ENCODE results near the gene STXBP1.

STXBP1 gene

DNA sequence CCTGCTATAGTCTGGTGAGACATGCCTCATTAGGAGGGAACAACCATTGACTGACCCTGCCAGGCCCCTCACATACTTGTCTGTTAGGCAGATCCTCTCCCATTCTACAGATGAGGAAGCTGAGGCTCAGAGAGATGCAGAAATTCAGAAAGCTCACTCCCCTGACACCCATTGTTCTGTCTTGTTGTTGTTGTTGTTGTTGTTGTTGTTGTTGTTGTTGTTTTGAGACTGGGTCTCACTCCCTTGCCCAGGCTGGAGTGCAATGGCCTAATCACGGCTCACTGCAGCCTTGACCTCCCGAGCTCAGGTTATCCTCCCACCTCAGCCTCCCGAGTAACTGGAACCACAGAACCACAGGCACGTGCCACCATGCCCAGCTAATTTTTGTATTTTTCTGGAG, 81.6 kb downstream of the STXBP1 start:
- DNase-seq (ENCODE audit: low spot score): no peak

DNA sequence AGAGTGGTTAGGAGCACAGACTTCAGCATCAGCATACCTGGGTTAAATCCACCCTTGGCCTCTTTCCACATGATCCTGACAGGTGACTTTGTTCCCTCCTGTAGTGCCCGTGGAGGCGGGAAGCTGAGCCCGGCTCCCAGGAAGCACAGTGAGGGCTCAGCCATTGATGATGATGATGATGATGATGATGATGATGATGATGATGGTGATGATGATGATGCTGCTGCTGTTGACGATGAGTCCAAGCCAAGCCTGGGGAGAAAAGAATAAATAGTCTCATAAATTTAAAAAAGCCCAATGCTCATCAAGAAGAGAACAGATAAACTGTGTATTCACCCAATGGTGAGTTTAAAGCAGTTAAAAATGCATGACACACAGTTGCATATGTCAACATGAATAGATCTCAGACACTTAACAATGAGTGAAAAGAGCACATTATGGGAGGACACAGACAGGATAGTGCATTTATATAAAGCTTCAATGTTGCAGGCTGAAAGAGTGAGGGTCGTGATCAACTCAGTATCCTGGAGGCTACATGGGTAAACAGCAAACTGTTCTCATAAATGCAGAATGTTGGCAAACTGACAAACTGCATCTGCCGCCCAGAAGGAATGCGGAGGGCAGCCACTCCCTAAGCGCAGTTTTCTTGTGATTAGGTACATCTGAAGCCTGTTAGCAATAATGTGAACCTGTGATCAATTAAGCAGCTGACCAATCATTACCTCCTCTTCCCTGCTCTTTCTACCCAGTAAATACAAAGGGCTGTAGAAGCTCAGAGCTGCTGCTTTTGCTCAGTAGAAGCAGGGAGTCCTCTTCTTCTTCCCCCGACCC, 83.0 kb downstream of the STXBP1 start:
- no peak for DNase-seq (ENCODE audit: low spot score)

DNA sequence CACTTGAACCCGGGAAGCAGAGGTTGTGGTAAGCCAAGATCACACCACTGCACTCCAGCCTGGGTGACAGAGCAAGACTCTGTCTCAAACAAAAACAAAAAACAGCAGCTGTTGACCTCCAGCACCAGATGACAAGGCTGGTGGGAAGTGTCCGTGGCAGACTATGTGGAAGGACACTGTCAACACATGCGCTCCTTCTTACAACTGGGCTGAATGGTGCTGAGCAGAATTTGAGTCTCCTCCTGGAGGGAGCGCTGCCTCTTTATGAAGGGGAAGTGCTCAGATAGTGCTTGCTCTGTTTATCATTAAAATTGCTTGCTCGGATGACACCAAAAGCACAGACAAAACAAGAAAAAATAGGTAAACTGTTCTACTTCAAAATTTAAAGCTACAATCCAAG, 85.5 kb downstream of the STXBP1 start:
- no peak for DNase-seq (ENCODE audit: low spot score)

DNA sequence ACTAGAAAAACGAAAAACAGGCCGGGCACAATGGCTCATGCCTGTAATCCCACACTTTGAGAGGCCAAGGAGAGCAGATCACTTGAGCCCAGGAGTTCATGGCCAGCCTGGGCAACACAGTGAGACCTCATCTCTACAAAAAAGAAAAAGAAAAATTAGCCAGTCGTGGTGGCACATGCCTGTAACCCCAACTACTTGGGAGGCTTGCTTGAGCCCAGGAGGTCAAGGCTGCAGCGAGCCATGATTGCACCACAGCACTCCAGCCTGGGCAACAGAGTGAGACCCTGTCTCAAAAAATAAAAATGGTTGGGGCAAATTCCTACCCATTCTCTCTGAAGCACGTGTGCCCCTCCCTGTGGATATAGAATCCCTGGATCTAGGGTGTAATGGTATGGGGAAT, 86.3 kb downstream of the STXBP1 start:
- DNase-seq (ENCODE audit: low spot score): no peak

DNA sequence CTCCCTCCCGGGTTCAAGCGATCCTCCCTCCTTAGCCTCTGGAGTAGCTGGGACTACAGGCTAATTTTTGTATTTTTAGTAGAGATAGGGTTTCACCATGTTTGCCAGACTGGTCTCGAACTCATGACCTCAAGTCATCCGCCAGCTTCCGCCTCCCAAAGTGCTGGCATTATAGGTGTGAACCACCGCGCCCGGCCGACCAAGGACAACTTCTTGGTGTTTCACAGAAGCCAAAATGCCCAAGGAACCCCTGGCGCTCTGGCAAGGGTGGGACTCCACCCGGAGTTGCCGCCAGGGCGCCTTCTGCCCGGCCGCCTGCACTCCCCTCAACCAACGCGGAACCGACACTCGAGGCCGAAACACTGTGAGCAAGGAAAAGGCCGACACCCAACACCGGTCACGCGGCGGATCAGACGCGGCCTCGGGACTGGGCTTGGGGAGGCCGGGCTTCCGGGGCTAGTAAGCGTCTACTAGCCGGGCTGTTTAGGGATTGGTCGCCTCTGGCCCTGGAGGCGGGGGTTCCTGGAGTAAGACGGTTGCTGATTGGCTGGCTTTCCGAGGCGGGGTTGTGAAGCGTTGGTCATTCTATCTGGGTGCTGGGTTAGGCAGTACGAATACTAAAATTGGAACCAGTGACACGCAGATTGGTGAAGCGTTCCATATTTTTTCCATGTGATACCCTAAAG, 87.1 kb downstream of the STXBP1 start:
- peak; percentile 95 for DNase-seq (ENCODE audit: low spot score)

DNA sequence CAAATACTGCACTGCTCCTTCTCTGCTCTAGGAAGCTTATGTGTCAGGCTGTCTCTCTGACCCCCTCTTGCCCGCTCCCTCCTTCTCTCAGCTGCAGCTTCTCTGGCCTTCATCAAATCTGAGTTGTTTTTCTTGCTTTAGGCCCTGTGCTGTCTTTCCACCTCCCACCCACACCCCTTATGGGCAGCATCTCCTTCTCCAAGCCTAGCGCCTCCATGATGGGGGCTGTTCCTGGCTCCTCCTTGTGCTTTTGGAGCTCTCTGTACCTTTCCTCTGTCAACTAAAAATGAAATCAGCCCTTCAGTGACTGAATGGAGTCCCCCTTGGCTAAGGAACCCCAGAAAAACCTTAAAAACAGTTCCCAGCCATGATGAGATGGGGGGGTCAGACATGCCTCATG, 88.1 kb downstream of the STXBP1 start:
- DNase-seq (ENCODE audit: low spot score): no peak

DNA sequence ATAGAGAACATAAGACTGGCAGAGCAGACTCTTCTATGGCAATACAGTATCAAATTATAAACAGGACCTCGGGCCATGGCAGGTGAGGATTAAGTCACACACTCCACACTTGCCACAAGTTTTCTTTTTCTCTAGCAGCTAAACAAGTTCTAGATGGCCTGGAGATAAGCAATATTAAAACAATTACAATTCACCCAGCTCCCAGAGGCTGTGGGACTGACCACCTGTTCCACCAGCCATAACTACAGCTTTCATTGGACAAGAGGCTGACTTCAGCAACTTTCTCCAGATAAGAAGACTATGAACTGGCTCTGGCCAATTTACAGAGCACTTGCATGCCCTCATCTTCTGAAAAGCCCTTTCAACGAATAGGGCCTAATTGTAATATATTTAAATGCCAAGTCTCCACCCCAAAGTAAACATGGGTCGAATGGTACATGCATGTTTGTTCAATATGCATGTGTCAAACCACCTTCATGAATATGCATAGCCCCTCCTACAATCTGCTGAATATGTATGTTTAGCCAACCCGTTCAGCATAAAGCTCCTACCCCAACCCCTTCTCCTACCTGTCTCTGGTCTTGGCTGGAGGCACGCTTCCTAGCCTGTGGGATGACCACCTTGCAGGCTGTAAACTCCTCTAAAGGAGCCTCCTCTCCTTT, 88.6 kb downstream of the STXBP1 start:
- no peak for DNase-seq (ENCODE audit: low spot score)

DNA sequence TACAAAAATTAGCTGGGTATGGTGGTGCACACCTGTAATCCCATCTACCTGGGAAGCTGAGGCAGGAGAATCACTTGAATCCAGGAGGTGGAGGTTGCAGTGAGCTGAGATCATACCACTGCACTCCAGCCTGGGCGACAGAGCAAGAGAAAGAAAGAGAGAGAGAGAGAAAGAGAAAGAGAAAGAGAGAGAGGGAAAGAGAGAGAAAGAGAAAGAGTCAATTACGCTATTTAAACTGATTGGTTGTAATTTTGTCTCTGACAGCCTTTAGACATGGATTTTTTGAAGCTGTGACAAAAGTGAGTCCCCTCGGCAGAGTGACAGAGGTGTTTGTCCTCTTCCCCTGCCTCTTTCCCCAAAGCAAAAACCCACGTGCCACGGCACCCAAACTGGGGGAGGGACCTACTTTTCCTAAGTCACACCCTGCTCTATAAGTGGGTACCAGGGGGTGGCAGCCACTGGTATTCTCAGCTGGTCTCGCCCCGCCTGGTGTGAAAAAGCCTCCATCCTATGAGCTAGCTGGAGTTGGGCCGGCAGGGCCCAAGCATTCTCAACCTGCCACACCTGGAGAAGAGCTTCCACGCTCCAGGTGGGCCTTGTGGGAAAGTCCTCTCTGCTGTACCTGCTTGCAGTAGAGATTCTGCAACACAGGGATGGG, 91.3 kb downstream of the STXBP1 start:
- no peak for DNase-seq (ENCODE audit: low spot score)

DNA sequence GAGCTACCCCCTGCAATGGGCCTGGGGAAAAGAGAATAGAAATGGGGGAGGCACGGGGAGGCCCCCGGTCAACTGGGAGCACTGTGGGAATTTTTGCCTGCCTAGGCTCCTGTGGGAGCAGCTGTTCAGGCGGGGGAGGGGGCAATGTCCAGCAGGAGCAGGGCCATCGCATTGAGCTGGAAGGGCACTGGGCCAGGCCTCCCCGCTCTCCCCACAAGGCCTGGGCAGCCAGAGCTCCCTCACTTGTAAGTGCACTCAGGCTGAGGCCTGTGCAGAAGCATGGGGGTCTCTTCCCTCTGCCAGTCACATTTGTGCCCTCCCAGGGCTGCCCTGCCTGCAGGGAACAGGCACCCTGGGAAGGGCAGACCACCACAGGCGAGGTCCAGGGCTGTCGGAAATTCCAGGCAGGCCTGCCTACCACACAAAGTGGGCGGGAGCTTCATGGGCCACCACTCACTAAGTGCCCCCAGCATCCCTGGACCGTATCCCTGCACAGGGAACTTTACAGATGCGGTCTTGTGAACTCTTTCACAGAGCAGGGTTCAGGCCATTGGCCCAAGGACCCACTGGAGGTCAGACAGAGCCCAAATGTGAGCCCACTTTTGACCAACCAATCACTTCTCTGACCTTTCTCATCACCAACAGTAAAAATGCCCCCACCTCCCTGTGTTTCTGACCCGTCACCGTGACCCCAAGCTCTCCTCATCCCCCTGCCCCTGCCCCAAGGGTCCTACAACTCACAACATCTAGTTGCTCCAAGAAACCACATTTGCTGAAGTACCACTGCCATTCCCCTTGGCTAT, 93.7 kb downstream of the STXBP1 start:
- DNase-seq (ENCODE audit: low spot score): no peak

DNA sequence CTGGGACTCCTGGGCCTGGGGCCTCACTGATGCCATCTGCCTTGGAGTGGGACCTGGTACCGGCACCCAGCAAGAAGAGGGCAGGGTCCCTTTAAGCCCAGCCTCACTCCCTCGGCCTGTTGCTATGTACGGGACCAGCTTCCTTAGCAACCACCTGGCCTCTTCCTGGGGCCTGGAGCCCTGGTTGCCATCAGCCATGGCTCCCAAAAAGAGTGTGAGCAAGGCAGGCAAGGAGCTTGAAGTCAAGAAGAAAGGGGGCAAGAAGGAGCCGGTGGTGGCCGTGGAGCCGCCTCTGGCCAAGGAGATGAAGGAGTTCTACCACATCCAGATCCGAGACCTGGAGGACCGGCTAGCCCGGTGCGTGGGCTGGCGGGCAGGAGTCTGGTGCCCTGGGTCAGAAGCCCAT, 94.8 kb downstream of the STXBP1 start, which contains the start of gene CFAP157:
CFAP157 (plus strand) TSS at position 153 of the 406 bp plus-strand sequence; CDS start at position 197, 44 bp downstream.
- no peak for DNase-seq (ENCODE audit: low spot score)

DNA sequence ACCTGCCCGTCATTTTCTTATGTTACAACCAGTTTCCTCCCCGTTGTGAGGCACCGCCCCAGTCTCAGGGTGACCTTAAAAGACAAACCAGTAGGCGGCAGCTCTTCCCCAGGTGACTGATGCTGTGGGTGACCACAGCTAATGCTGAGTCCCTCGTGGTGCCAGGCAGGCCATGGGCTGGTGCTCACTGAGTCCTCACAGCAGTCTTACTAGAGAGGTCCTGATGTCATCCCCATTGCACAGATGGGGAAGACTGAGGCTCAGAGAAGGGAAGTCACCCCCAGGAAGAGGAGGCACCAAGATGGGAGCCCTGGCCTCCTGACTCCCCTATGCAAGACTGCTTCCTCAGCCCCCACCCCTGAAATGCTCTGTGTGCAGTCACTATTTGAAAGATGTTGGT, 95.7 kb downstream of the STXBP1 start:
- no peak for DNase-seq (ENCODE audit: low spot score)

DNA sequence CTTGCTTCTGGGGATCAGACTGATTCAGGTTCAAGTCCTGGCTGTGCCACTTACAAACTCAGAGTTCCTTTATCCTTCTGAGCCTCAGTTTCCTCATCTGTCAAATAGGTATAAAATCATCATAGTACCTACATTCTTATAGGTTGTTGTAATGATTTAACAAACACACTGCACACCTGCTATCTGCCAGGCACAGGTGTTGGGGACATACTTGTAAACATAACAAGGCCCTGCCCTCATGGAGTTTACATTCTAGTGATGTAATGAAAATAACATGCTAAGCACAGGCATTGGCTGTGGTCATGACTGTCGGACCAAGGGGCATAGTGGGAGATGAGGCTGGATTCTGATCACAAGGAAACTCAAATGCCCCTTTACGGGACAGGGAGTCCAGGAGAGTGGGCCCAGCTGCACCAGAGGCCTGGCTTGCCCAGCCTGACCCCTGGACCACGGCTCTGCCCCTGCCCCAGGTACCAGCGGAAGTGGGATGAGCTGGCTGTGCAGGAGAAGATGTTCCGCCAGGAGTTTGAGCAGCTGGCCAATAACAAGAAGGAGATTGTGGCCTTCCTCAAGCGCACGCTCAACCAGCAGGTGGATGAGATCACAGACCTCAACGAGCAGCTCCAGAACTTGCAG, 97.0 kb downstream of the STXBP1 start:
- no peak for DNase-seq (ENCODE audit: low spot score)

DNA sequence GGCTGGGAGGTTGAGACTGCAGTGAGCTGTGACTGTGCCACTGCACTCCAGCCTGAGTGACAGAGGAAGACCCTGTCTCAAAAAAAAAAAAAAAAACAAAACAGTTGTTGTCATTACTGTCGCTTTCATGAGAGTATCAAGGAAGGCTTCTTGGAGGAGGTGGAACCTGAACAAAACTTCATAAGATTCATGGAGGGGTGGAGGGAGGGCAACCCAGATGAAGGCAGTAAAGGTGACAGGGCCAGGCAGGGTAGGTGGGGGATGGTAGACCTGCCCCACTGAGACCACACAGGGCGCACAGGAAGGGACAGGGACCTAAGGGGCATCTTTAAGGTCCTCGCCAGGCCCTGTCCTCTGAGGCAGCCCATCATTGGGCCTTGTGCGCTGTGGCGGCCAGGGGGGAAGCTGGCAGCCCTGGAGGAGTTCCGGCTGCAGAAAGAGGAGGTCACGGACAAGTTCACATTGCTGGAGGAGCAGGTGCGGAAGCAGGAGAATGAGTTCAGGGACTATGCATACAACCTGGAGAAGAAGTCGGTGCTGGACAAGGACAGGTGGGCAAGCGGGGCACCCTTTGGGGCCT, 98.2 kb downstream of the STXBP1 start:
- DNase-seq (ENCODE audit: low spot score): no peak

DNA sequence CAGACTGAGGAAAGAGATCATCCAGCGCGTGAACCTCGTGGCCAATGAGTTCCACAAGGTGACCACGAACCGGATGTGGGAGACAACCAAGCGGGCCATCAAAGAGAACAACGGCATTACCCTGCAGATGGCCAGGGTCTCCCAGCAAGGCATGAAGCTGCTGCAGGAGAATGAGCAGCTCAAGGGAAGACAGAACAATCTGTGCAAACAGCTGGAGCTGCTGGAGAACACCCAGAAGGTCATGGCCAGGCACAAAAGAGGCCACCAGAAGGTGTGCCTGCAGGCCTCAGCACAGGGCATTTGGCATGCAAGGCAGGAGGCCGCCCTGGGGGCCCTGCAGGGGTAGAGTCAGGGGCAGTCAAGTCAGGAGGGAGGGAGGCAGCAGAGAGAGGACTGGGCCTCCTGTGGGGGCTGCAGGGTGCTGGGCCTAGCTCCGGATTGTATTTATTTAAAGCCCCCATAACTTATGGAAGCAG, 99.2 kb downstream of the STXBP1 start:
- no peak for DNase-seq (ENCODE audit: low spot score)

DNA sequence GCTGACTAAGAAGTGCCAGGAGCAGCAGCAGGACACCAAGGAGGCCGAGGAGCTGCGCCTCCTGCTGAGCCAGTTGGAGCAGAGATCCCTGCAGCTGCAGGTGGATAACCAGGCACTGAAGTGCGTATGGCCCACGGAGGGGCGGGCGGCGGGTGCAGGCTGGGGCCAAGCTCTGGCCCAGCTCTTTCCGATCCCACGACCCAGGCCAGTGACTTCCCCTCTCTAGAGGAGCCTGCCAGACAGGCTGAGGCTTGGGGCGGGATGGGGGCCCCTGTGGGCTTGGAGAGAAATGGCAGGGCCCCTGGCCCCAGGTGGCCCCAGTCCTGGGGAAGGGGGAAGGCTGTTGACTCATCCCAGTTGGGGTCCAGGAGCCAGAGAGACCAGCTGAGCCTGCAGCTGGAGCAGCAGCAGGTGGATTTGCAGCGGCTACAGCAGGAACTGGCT, 99.8 kb downstream of the STXBP1 start:
- DNase-seq (ENCODE audit: low spot score): no peak

DNA sequence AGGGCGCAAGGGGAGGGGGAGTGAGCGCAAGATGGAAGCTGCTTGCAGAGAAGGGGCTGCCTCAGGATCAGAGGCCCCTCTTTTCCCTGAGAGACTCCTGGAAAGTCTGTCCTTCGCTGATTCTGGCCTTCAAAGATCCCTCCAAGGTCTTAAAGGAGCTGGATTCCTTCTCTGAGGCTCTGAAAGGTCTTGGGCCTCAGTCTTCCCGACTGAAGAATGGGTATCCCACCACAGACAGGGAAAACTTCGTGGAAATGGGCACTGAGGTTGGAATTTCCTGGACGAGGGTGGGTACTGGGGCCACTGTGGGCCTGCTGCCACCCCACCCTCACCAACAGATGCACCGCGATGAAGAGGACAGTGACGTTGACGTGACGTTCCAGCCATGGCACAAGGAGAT, 100.3 kb downstream of the STXBP1 start:
- DNase-seq (ENCODE audit: low spot score): no peak

DNA sequence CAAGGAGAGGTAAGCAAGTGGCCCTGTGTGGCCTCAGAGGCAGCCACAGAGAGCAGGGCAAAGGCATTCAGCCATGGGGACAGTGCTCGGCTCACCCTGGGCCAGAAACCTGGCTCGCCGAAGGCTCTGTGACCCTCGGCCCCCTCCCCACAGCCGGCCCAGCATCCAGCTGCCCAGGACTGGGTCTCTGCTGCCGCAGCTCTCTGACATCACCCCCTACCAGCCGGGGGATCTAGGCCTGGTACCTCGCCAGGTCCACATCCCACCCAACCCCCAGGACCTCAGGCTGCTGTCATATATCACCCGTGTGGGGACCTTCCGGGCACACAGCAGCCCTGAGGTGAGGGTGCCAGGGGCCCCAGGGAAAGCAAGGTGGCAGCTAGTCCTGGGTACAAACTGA, 100.8 kb downstream of the STXBP1 start:
- no peak for DNase-seq (ENCODE audit: low spot score)

DNA sequence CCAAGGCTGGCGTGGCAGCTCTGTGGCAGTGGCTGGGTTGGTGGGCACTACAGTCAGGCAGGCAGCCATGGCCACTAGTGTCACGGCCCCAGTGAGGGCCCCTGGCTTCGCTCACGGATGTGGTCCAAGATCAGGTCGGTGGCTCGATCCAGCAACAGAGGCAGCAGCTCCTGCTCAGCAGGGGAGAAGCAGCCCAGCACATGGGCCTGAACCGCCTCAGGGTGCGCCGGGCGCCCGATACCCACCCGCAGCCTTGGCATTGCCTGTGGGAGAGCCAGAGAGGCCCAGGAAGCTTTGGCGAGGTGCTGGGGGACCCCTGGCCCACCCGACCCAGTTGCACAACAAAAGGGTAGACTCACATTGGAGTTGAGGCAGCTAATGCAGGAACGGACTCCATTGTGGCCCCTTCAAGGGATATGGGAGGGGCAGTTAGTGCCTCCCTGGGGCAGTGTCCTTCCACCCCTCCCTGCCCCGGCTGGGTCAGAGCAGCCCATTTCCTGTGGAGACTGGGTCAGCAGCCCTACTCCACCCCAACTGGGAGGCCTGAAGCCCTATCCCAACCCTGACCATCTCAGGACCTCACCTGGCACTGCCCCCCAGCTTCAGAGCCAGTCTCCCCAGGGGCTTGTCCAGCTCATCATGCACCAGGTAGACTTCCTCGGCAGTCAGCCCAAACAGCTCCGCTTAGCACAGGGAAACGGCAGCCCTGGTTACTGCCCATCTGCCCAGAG, 102.1 kb downstream of the STXBP1 start:
- no peak for DNase-seq (ENCODE audit: low spot score)

DNA sequence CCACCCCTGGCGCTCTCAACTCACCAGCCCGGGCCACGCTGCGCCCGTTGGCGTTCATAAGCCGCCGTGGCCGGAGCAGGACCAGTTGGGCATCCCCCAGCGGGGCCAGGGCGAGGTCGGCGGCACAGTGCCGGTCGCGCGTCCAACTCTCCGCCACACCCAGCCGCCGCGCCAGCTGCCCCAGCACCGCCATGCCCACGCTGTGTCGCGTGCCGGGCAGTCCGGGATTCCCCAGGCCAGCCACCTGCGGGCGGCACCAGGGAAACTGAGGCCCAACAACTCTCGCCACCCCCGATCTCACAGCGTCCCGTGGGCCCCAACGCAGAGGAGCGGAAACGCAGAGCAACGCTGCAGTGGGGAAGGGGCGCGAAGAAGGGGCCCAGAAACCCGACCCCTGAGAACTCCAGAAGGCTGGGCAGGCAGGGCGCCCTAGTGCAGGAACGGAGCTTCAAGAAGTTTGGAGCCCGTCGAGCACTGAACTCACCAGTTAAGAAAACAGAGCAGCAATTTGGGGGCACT, 102.9 kb downstream of the STXBP1 start:
- DNase-seq (ENCODE audit: low spot score): no peak
